HG03575 (cell line): Measurements from ENCODE around the gene ALDH1A1.

Source experiments
- ATAC-seq: cut with Tn5 transposase; IDR thresholded peaks from one replicate; pipeline ENCODE4 v1.9.1; 2021; ENCODE audit not compliant: unreplicated experiment, insufficient number of reproducible peaks, low FRiP score; ENCODE audit errors: extremely low read depth

ALDH1A1 gene

GRCh38 chr9:72904267-72905093 lies 48.4 kb downstream of the ALDH1A1 start:
- ATAC-seq = no peak

DNA sequence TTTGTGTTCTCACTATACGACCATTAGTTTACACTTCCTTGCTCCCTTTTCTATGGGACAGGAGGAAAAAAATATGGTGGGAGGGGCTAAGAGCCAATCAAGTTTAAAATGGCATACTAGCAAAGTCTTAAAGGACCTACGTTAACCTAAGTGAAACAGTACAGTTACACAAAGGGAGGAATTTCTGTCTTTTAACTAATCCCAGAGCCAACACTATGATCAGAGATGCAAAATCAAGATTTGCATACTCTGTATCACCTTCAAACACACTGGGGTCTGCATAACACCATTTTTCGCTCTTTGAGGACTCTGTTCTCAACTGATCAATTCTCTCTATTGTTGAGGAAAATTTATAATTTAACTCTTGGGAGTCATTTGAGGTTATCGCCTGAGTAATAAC lies 49.8 kb downstream of the ALDH1A1 start:
- ATAC-seq = no peak

GRCh38 chr9:72902268-72902667 lies 50.6 kb downstream of the ALDH1A1 start:
- no peak for ATAC-seq

- ATAC-seq = no peak
Measured at GRCh38 chr9:72899734-72900477, 52.9 kb downstream of the ALDH1A1 start.

DNA sequence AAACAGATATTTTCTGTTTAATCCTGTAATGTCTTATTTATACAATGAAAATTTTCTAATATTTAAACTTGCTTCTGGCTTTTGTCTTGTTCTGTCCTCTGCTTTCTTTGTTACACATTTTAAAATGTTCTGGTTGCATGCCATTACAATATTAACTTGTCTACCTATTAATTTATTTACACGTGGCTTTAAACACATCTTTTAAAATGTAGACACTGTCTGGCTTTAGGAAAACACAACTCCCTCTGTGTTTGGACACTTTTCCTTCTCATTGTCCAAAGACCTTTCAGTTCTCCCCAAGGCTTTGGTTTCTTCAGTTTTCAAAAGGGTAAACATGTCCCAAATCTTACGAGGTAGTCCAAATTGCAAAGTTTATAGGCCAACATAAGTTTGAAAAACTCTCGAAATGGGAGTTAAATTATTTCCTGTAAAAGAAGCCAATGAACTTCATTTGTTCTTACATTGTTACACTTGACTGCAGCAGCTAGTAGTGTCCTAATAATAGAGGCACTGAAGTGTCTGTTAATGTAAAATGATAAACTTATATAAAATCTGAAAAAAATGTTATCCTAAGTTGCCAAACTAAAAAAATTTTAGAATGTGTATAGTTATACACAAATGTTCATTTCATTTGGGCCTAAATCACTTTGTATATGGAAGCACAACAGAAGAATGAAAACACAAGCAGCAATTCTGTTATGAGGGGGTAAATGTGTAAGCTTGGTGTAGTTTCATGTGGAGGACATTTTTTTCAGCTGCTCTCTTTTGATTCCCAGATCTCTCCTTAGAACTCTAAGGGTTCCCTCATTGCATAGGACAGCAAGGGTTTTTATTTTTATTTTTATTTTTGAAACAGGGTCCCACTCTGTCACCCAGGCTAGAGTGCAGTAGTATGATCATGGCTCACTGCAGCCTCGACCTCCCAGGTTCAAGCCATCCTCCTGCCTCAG lies 53.8 kb downstream of the ALDH1A1 start:
- no peak for ATAC-seq

DNA sequence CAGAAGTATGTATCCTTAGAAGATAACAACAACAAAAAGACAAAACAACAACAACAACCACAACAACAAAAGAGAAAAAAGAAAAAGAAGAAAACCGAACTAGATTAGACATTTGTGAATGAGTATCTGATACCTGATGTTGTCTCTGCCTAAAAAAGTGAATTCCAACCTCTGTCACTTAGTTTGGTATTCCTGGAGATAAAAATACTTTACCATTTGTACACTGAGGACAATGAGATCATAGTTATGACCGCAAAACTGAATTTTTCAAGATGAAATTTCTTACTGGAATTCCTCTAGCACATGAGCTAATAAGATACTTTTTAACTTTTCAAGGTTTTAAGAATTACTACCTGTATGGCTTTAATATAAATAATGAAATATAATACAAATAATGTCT lies 54.5 kb downstream of the ALDH1A1 start:
- ATAC-seq = no peak

DNA sequence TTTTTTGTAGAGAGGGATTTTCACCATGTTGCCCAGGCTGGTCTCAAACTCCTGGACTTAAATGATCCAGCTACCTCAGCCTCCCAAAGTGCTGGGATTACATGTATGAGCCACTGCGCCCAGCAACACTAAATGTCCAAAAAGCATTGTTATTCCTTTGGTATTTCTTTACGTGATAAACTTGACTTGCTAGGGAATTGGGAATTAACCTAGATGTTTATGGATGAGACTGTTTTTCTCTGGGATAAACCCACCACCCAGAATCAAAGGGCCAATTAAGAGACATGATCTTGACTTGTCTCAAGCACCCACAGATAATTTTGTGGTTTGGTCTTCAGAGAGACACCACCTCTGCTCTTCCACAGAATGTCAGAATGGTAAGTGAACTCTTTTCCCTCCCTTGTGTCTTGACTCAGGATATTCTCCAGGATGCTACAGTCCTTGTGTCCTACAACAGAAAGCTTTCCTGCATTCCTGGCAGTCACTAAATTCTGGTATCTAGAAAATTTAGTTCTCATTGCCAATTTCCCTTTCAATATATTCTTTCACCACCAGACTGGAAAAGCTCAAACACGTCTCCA lies 55.7 kb downstream of the ALDH1A1 start:
- ATAC-seq = no peak

DNA sequence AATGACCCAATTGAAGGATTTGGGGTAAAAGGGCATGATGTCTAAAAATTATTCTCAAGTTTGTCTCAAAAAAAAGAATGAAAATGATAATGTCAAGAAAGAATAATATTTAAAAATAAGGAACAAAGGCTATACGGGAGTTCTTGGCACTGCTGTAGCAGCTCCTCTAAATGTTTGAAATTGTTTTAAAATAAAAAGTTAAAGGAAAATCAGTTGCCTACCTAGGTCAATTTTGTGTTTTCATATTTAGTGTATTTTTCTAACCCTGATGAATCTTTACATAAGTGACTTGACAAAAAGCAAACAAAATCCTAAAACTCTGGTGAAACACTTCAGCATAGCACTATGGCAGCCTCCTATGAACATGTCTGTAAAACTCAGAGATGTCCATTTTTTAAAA lies 56.4 kb downstream of the ALDH1A1 start:
- ATAC-seq = no peak

DNA sequence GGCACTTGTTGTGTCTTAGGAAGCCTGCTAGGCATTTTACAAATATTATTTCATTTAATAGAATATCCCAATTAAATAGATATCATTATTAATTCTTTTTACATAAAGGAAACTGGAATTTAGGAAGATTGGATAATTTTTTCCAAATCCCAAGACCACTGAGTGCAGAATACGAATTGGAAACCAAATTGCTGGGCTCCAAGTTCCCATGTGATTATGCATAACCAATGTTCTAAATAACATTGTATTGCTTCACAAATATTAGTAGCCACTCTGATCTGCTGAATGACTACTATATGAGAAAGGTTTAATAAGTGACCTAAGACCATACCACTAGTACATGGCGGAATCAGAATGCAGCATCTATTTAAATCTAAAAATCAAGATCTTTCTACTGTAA lies 57.7 kb downstream of the ALDH1A1 start:
- no peak for ATAC-seq

DNA sequence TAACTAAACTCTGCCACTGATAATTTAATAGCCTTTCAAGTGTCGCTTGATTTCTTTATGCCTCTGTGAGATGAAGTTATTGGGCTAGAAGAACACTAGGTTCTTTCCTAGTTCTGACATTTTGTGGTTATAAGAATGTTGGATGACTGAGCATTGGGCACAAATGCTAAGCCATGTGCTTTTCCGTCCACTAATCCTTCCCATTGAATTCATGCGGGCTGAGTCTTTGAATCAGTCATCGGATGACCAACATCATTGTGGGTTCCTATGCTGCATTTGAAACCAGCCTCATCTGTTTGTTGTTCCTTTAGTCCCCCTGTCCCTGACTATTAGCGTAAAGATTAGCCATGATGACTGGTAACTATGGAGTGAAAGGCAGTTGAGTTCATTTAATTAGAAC lies 58.5 kb downstream of the ALDH1A1 start:
- no peak for ATAC-seq

- ATAC-seq = no peak
Measured at GRCh38 chr9:72893437-72893836, 59.4 kb downstream of the ALDH1A1 start.

DNA sequence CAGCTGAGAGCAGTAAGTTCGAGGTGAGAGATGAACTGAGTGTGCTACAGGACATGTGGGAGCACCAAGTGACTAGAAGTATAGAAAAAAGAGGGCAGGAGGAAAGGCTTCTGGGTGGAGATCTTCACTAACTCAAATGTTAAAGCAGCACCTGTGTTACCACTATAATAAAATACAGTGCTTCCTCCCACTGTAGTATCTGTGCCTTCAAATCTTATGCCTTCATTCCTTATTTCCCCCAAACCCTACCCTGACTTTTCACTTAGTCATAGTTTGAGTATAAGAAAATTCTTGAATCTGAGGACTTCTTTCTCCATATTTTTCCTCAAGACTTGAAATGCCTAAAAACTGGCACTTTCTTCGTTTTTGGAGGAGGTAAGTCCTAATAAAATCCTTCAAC lies 61.8 kb downstream of the ALDH1A1 start:
- ATAC-seq = no peak

- ATAC-seq = no peak
Measured at GRCh38 chr9:72888943-72889342, 63.9 kb downstream of the ALDH1A1 start.

DNA sequence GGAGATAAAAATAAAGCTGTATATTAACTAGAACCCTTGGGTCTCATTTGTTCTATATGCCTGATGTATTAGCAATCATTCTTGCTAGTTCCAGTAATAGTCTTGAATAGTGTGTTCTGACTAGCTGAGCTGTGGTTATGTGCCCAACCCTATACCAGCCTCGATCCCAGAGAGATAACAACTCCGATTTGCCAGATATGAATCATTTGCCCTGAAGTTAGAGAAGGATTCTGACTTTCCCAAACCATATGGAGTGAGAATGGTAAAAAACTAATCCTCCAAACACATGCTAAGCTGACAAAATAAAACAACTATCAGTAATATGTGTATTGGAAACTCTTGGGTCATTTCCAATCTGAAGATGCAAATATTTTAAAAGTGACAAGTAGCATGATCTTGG lies 64.8 kb downstream of the ALDH1A1 start:
- no peak for ATAC-seq

DNA sequence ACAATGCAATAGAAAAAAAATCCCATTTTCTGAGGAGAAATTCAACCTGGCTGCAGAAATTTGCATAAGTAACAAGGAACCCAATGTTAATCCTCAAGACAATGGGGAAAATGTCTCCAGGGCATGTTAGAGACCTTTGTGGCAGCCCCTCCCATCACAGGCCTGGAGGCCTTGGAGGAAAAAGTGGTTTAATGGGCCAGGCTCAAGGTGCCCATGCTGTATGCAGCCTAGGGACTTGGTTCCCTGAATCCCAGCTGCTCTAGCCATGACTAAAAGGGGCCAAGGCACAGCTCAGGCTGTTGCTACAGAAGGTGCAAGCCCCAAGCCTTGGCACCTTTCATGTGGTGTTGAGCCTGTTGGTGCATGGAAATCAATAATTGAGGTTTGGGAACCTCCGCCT lies 66.5 kb downstream of the ALDH1A1 start:
- no peak for ATAC-seq

DNA sequence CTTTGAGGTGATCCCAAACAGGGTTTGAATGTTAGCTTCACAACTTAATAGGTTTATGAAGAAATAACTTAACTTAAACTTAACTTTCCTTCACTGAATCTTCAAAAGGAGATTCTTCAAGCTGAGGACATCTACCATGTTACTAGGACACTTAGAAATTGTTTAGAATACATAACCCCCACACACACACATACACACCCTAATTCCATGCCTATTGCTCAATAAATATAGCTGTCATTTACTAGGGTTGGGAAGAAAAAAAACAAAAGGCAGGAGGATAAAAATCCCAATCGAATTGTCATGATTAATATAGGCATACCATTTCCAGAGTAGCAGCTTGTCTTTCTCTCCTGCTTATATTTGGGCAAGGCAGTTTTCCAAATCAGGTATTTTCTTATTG lies 68.3 kb downstream of the ALDH1A1 start:
- ATAC-seq = no peak

- no peak for ATAC-seq
Measured at GRCh38 chr9:72883875-72884274, 69.0 kb downstream of the ALDH1A1 start.

DNA sequence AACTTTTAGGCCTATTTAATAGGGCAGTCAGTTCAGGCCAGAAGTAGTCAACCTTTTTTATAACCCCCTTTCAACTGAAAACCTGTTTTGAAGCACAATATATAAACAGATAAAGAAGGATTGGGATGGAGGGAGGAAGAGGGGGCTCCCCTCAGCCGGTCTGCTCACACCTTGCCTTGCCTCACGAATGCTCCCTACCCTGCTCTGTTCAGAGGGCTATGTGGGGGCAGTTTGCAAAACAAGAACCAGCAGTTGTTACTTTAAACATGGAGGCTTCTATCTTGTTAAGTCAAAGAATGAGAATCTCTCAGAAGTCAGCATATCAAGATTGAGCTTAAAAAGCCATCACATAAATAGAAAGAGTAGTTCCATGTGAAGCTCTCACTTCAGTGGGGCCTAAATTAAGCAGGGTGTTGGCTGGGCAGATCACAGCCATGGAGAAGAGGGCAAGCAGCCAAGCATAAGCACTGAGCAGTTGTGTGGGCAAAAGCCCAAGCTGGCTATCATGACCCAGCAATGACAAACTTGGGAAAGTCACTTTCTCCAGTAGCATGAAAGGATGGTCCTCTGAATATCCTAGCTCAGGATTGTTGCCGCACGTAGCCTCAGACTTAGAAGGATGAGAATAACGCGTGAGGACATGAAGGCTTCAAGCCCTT lies 70.6 kb downstream of the ALDH1A1 start:
- no peak for ATAC-seq

- no peak for ATAC-seq
Measured at GRCh38 chr9:72880821-72881220, 72.0 kb downstream of the ALDH1A1 start.
